Bronchial epithelial cell (primary cell): ENCODE results near the gene IGF2BP2. TPM values are rescaled to one million over a fixed set of nuclear protein-coding genes. Genes with fewer than 3 reads are reported as not detected.

Experiments used
- DNase-seq: peaks from one replicate; pipeline ENCODE4 v3.0.0-alpha.2; 2010; ENCODE audit warnings: low read depth
- FAIRE-seq: peaks from 2 replicates; lab custom pipeline; 2011; peaks lifted over from hg19 to GRCh38; lab: Jason Lieb, UNC
- H3K27me3 ChIP-seq: 2 replicates; pipeline ENCODE4 v1.5.1; 2011; ENCODE audit warnings: low read length; ENCODE audit not compliant: control insufficient read depth, insufficient read depth
- H3K36me3 ChIP-seq: 2 replicates; pipeline ENCODE4 v1.5.1; 2011; ENCODE audit warnings: low read length; ENCODE audit not compliant: control insufficient read depth, insufficient read depth
- H3K4me3 ChIP-seq: 2 replicates; pipeline ENCODE4 v1.5.1; 2011; ENCODE audit warnings: mild to moderate bottlenecking, low read depth, low read length, control low read depth
- total RNA-seq: library from RNA; depleted of rRNA; stranded (reverse); fragments of >200 nt; gene quantifications from 2 replicates; pipeline ENCODE4 v1.2.1, GENCODE V29; 2014
- TF ChIP-seq, protein P1 (sequence below): IDR thresholded peaks from 2 replicates; pipeline ENCODE4 v1.5.1; 2011; ENCODE audit warnings: mild to moderate bottlenecking, moderate library complexity, low read length, control low read depth, inconsistent platforms; ENCODE audit not compliant: insufficient read depth, severe bottlenecking

The IGF2BP2 gene
- total RNA-seq = 32.6 and 37.1 TPM in 2 replicates

DNA sequence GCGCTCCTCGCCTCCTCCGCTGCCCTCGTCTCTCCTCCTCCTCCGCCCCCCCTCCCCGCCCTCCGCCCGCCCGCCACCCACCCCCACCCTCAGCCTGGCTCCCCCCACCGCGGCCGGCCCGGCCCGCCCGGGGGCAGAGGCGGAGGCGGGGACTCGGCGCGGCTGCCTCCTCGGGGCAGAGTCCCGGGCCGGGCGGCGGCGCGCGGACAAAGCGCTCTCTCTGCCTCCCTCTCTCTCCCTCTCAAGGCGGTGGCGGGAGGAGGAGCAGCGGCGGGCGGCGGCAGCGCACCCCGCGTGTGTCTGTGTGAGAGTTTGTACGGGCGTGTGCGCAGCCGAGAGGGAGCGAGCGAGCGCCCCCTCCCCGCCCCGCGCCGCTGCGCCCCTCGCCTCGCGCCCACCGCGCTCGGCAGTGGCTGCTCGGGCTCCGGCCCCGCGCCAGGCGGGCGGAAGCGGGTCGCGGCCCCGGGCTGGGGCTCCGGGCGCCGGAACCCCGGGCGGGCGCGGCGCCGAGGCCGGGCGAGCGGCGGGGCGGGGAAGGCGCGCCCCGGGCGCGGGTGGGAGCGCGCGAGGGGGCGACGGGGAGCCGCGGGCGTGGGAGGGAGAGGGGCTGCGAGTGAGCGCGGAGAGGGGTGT lies at the start of gene IGF2BP2:
Gene IGF2BP2, minus strand, starts transcription at position 37 of the 633 bp plus-strand sequence. CDS start 82 bp downstream, outside the sequence.
- no peaks in the 10 kb centered on the region for H3K27me3 ChIP-seq
- H3K36me3 ChIP-seq = peaks cover 1% of the 10 kb centered on the region
- H3K4me3 ChIP-seq = peak within 1 kb of the TSS; percentile 85
- FAIRE-seq = no peak
- peak; percentile 56 for DNase-seq
- TF ChIP-seq, protein P1, sequence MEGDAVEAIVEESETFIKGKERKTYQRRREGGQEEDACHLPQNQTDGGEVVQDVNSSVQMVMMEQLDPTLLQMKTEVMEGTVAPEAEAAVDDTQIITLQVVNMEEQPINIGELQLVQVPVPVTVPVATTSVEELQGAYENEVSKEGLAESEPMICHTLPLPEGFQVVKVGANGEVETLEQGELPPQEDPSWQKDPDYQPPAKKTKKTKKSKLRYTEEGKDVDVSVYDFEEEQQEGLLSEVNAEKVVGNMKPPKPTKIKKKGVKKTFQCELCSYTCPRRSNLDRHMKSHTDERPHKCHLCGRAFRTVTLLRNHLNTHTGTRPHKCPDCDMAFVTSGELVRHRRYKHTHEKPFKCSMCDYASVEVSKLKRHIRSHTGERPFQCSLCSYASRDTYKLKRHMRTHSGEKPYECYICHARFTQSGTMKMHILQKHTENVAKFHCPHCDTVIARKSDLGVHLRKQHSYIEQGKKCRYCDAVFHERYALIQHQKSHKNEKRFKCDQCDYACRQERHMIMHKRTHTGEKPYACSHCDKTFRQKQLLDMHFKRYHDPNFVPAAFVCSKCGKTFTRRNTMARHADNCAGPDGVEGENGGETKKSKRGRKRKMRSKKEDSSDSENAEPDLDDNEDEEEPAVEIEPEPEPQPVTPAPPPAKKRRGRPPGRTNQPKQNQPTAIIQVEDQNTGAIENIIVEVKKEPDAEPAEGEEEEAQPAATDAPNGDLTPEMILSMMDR = peak; percentile 8

DNA sequence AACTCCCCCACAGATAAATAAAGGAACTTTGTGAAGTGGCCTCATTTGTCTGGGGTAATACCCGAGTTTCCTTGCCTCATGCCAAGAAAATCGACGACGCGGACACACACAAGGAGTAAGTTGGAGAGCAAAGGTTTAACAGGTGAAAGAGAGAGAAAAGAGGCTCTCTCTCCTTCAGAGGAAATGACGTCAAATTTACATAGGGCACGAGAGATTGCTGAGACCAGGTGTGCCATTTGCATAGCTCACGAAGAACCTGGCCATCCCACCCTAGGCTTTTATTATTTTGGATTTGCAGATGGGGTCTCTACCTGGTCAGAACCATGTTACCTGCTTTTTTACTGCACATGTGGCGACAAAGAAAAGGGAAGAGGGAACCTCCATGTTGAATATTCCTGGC lies 49.3 kb upstream of the IGF2BP2 start:
- DNase-seq = no peak
- H3K27me3 ChIP-seq = no peaks in the 10 kb centered on the region
- TF ChIP-seq, protein P1 = no peak
- no peak for FAIRE-seq
- H3K36me3 ChIP-seq = no peaks in the 10 kb centered on the region
- no peak overlapping the region for H3K4me3 ChIP-seq

DNA sequence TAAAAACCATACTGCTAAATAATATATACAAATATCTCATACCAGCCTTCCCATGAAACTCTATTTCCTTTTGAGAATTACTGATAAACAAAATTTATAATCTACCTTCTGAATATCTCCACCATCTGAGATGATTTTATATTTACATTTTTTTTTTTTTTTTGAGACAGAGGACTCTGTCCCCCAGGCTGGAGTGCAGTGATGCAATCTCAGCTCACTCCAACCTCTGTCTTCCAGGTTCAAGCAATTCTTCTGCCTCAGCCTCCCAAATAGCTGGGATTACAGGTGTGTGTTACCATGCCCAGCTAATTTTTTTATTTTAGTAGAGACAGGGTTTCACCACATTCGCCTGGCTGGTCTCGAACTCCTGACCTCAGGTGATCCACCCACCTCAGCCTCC lies 42.8 kb upstream of the IGF2BP2 start:
- DNase-seq (no peak), FAIRE-seq (no peak)
- TF ChIP-seq, protein P1 = no peak
- Histone ChIP-seq H3K36me3 (no peaks in the 10 kb centered on the region), H3K27me3 (no peaks in the 10 kb centered on the region), H3K4me3 (no peak overlapping the region)

DNA sequence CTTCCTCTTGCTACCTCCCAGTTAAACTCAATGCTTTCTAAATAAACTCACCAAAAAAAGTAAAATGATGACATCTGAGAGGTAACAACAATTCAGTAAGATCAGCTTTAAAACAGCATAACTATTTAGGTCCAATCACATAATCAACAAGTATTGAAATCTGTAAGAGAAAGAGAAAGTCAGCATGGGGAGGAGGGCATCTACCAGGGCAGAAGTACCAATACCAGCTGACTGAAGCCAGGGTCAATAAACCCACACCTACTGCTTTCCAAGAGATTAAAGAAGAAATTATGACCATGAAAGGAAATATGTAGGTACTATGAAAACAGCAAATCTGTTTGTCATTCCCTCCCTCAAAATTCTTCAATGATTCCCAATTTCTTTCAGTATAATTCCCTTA lies 42.2 kb upstream of the IGF2BP2 start:
- no peak for FAIRE-seq
- H3K27me3 ChIP-seq = no peaks in the 10 kb centered on the region
- H3K36me3 ChIP-seq = no peaks in the 10 kb centered on the region
- DNase-seq = no peak
- no peak overlapping the region for H3K4me3 ChIP-seq
- TF ChIP-seq, protein P1 = no peak

DNA sequence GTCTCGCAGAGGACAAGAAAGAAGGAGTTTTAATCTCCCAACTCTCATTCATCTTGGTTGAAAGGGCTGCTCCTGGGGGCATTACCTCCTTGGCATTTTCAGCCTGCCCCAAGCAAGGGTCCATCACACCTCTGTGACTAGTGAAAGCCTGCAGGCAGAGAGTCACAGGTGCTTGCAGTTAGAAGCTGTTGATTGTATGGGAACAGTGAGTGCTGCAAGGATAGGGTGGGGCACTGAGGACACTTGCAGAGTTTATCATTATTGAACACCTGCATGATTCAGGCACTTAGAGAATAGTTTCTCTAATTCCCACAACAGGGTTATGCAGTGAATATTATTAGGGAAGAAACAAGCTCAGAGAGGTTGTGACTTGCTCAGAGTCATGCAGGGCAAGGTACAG lies 41.7 kb upstream of the IGF2BP2 start:
- H3K4me3 ChIP-seq = no peak overlapping the region
- H3K36me3 ChIP-seq = no peaks in the 10 kb centered on the region
- TF ChIP-seq, protein P1 = no peak
- FAIRE-seq = peak; percentile 18
- no peaks in the 10 kb centered on the region for H3K27me3 ChIP-seq
- peak; percentile 25 for DNase-seq

DNA sequence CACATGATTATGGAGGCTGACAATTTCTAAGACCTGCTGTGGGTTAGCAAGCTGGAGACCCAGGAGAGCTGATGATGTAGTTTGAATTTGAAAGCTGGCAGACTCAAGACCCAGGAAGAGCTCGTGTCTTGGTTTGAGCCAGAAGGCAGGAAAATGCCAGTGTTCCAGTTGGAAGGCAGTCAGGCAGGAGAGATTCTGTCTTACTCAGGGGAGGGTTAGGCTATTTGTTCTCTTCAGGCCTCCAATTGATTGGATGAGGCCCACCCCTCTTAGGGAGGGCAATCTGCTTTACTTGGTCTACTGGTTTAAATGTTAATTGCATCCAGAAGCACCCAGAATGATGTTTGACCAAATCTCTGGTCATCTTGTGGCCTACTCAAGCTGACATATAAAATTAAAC lies 40.4 kb upstream of the IGF2BP2 start:
- no peak for DNase-seq
- H3K4me3 ChIP-seq = no peak overlapping the region
- H3K36me3 ChIP-seq = no peaks in the 10 kb centered on the region
- no peaks in the 10 kb centered on the region for H3K27me3 ChIP-seq
- TF ChIP-seq, protein P1 = no peak
- no peak for FAIRE-seq
